Measurements from ENCODE around the gene OR4S2. TPM values are rescaled to one million over a fixed set of nuclear protein-coding genes. Genes with fewer than 3 reads are reported as not detected.

Gene OR4S2
- total RNA-seq, 4 donors from 2014 or later = not detected

DNA sequence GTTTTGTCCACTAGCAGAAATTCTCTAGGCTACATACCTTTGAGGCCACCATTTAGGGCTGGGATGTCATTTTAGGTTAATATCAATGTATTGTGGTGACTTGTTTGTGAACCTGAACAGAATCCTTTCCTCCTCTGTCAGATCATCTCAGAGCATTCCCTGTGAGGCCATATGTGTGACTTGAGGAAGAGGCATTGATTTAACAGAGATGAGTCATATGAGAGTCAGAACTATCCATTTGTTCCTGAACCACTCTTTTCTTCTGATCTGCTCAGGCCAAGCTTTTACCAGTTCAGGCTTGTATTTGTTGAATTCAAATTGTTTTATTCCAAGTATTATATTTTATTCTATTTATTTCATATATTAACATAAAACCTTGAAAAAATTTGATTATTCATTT is 7.0 kb downstream of the OR4S2 start:
- intact Hi-C loops (cut with DNase I) = no loop called here
- H3K27me3 ChIP-seq = no peaks in the 10 kb centered on the region

DNA sequence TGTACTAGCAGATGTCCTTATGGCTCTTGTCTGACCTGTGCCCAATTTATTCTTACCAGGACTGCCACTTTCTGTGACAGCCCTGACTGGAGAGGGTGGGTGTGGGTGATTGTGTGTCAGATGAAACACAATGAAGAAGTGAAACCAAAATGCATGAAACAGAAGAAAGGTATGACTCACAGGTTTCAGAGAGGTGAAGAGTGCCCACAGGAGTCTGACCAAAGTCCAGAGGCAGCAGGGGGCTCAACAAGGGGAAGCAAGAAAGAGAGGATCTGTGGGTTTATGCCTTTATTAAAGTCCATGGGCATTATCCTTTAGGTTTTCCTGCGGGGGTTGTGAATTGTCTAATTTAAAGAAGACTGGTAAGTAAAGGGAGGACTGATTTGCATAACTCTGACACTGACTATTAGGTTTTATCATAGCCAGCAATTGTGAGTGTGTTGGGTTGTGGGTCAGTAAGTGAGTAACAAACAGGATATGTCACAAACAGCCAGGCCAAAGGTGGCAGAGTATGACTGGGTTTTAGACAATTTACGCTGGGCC is 10.0 kb downstream of the OR4S2 start:
- Histone ChIP-seq H3K36me3 (no peaks in the 10 kb centered on the region), H3K4me3 (no peak overlapping the region), H3K27me3 (no peaks in the 10 kb centered on the region), H3K4me1 (no peaks in the 10 kb centered on the region), H3K9me3 (no peaks in the 10 kb centered on the region), H3K27ac (replicated peaks in 1 of 4) (no peak overlapping the region)
- 81% methylated on average over 2 of the region's 2 CpGs for WGBS
- TF ChIP-seq POLR2A (IDR thresholded peaks at IDR 0.05; ENCODE audit: low read depth) = no peak
- TF ChIP-seq, protein P1, sequence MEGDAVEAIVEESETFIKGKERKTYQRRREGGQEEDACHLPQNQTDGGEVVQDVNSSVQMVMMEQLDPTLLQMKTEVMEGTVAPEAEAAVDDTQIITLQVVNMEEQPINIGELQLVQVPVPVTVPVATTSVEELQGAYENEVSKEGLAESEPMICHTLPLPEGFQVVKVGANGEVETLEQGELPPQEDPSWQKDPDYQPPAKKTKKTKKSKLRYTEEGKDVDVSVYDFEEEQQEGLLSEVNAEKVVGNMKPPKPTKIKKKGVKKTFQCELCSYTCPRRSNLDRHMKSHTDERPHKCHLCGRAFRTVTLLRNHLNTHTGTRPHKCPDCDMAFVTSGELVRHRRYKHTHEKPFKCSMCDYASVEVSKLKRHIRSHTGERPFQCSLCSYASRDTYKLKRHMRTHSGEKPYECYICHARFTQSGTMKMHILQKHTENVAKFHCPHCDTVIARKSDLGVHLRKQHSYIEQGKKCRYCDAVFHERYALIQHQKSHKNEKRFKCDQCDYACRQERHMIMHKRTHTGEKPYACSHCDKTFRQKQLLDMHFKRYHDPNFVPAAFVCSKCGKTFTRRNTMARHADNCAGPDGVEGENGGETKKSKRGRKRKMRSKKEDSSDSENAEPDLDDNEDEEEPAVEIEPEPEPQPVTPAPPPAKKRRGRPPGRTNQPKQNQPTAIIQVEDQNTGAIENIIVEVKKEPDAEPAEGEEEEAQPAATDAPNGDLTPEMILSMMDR (IDR thresholded peaks at IDR 0.05) = no peak
- no peak for TF ChIP-seq POLR2AphosphoS5 (IDR thresholded peaks at IDR 0.05)
- TF ChIP-seq EP300 (IDR thresholded peaks at IDR 0.05) = no peak
- intact Hi-C loops (cut with DNase I) = no loop called here
- DNase-seq (ENCODE audit: extremely low spot score) = no peak

More for the DNA sequence above, 7.0 kb downstream of the OR4S2 start:
- no peak for DNase-seq (ENCODE audit: extremely low spot score)
- TF ChIP-seq POLR2AphosphoS5 (IDR thresholded peaks at IDR 0.05) (no peak), POLR2A (IDR thresholded peaks at IDR 0.05; ENCODE audit: low read depth) (no peak), EP300 (IDR thresholded peaks at IDR 0.05) (no peak)
- TF ChIP-seq, protein P1 (IDR thresholded peaks at IDR 0.05) = no peak
- Histone ChIP-seq H3K9me3 (no peaks in the 10 kb centered on the region), H3K27ac (replicated peaks in 1 of 4) (no peak overlapping the region), H3K36me3 (no peaks in the 10 kb centered on the region), H3K4me3 (no peak overlapping the region), H3K4me1 (no peaks in the 10 kb centered on the region)

DNA sequence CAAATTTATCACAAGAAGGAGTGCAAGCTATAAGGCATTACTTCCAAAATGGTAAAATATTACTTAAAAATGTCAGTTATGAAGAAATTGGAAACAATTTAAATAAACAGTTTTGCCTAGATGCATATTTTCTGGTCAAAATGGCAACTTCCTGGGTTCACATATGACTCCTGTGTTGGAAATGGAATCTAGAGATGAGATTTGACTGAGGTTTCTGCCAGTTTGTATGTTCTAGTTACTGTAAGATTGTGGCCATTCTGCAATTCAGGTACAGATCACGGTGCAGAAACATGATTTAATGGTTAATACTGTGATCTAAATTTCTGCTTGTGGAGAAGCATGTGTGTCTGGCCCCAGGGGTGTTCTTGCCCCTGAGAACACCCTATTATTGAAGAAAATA is 10.5 kb downstream of the OR4S2 start:
- H3K9me3 ChIP-seq = no peaks in the 10 kb centered on the region
- H3K27ac ChIP-seq (replicated peaks in 1 of 4) = no peak overlapping the region
- TF ChIP-seq, protein P1 (IDR thresholded peaks at IDR 0.05) = no peak
- no peak for TF ChIP-seq POLR2AphosphoS5 (IDR thresholded peaks at IDR 0.05)
- TF ChIP-seq EP300 (IDR thresholded peaks at IDR 0.05) = no peak
- no peak for TF ChIP-seq POLR2A (IDR thresholded peaks at IDR 0.05; ENCODE audit: low read depth)
- H3K4me3 ChIP-seq = no peak overlapping the region
- no peaks in the 10 kb centered on the region for H3K4me1 ChIP-seq
- intact Hi-C loops (cut with DNase I) = no loop called here
- DNase-seq (ENCODE audit: extremely low spot score) = no peak
- 60% methylated on average over 1 of the region's 1 CpG for WGBS
- H3K36me3 ChIP-seq = no peaks in the 10 kb centered on the region
- no peaks in the 10 kb centered on the region for H3K27me3 ChIP-seq

DNA sequence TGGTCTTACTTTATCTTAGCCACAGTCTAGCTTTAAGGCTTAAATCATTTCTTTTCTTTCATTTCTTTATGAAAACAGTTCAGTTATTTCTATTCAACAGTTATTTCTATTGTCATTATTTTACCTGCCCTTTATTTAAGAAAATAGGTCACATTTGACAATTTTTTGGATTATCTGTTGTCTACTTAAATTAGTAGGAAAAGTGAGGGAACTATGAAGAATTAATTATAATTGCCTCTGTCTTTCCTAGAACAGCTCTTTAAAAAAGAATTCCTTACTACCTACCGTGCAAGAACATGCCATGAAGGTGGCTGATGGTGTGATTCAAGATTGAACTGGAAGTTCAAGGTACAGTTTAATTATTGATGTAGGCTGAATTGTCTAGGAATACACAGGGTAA is 13.8 kb downstream of the OR4S2 start, which contains the start of gene OR4C6:
TSS of gene OR4C6 (plus strand) at position 301 of the 400 bp plus-strand sequence. CDS start 2,966 bp downstream, outside the sequence.
- TF ChIP-seq POLR2AphosphoS5 (IDR thresholded peaks at IDR 0.05) = no peak
- no peak for TF ChIP-seq POLR2A (IDR thresholded peaks at IDR 0.05; ENCODE audit: low read depth)
- TF ChIP-seq, protein P1 (IDR thresholded peaks at IDR 0.05) = no peak
- TF ChIP-seq EP300 (IDR thresholded peaks at IDR 0.05) = no peak
- DNase-seq (ENCODE audit: extremely low spot score) = no peak
- 56% methylated on average over 1 of the region's 1 CpG for WGBS
- intact Hi-C loops (cut with DNase I) = no loop called here
- Histone ChIP-seq H3K27ac (replicated peaks in 1 of 4) (no peak within 1 kb of the TSS), H3K27me3 (no peaks in the 10 kb centered on the region), H3K36me3 (no peaks in the 10 kb centered on the region), H3K4me1 (no peaks in the 10 kb centered on the region), H3K4me3 (no peak within 1 kb of the TSS), H3K9me3 (no peaks in the 10 kb centered on the region)

DNA sequence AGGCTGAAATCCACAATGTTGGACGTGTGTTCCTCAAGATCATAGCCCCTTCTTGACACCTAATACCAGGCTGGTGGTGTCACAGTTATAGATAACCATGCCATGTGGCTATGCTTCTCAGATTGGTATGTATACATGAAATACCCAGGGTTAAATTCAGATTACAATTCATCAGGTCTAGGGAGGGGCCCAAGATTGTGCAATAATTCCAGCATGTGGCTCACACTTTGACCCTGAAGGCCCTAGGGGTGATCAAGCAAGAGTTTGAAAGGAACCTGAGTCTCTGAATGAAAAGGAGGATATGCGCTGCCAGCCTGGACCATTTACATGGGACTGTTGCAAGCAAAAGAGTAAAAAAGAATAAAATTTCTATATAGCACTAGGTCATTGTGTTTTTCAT is 21.2 kb downstream of the OR4S2 start:
- H3K4me3 ChIP-seq = no peak overlapping the region
- no peaks in the 10 kb centered on the region for H3K27me3 ChIP-seq
- 92% methylated on average over 1 of the region's 2 CpGs for WGBS
- no peak for DNase-seq (ENCODE audit: extremely low spot score)
- TF ChIP-seq POLR2A (IDR thresholded peaks at IDR 0.05; ENCODE audit: low read depth) = no peak
- no peak for TF ChIP-seq POLR2AphosphoS5 (IDR thresholded peaks at IDR 0.05)
- no peak for TF ChIP-seq EP300 (IDR thresholded peaks at IDR 0.05)
- TF ChIP-seq, protein P1 (IDR thresholded peaks at IDR 0.05) = no peak
- no peak overlapping the region for H3K27ac ChIP-seq (replicated peaks in 1 of 4)
- H3K4me1 ChIP-seq = no peaks in the 10 kb centered on the region
- H3K36me3 ChIP-seq = no peaks in the 10 kb centered on the region
- intact Hi-C loops (cut with DNase I) = no loop called here
- H3K9me3 ChIP-seq = no peaks in the 10 kb centered on the region

Measured in esophagus muscularis mucosa (tissue), 4 donors.